Measurements from ENCODE around the gene C11orf86. TPM values are rescaled to one million over a fixed set of nuclear protein-coding genes. Genes with fewer than 3 reads are reported as not detected.

Gene C11orf86
- total RNA-seq, 1 experiment from 2014 or later = 0.25 TPM

DNA sequence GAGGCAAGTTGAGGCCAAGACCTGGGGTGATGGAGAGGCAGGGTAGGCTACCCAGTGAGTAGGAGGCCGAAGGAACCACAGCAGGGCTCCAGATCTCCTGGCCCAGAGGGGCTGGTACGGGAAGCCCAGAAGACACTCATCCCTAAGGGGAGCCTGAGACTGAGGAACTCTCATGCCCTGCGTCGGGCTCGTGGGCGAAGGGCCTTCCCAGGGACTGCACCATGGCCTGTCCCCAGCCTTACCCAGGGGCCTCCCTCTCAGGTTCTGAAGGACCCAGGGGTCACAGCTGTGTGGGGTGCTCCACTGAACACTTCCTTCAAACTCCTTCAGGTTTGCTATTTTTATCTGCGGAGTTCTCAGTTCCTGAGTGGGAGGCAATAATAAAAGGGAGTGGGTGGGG is 32.0 kb downstream of the C11orf86 start (continued):
- TF ChIP-seq, protein P1, sequence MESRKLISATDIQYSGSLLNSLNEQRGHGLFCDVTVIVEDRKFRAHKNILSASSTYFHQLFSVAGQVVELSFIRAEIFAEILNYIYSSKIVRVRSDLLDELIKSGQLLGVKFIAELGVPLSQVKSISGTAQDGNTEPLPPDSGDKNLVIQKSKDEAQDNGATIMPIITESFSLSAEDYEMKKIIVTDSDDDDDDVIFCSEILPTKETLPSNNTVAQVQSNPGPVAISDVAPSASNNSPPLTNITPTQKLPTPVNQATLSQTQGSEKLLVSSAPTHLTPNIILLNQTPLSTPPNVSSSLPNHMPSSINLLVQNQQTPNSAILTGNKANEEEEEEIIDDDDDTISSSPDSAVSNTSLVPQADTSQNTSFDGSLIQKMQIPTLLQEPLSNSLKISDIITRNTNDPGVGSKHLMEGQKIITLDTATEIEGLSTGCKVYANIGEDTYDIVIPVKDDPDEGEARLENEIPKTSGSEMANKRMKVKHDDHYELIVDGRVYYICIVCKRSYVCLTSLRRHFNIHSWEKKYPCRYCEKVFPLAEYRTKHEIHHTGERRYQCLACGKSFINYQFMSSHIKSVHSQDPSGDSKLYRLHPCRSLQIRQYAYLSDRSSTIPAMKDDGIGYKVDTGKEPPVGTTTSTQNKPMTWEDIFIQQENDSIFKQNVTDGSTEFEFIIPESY (IDR thresholded peaks at IDR 0.05; ENCODE audit: extremely low read depth, insufficient replicate concordance, low read length) = no peak
- TF ChIP-seq EGR1 (IDR thresholded peaks at IDR 0.05; ENCODE audit: low read depth) (no peak), ZFX (IDR thresholded peaks at IDR 0.05) (no peak), SRF (IDR thresholded peaks at IDR 0.05; ENCODE audit: low read depth) (no peak)

DNA sequence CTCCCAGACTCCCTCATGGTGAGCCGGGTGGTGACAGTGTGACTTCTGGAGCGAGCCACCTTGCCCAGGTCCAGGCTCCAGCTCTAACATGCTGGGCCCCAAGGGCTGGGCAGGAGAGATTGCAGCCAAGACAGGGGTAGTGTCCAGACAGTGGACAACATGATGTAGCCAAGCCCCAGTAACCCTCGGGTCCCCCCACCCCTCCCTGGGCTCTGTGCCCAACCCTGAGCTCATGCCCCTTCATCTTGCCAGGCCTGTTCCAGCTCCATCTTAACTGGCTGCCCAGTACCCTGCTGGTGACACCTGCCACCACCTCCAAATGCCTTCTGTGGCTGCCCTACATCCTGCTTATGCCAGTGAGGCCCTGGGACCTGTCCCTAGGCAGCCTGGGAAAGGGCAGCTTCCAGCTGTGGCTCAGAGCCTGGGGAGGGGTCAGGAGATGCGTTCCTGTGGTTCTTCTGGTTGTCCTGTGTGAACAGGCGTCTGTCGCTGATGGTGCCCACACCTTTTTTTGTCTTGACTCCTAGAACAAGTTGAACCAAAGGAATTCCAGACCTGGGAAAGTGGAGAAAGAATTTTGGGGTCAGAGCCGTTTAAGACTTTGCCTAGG is 35.3 kb downstream of the C11orf86 start:
- ChIA-PET RAD21 (ENCODE audit: low non-redundant PET in 1 of 2, low total read pairs in 2 of 2, uncharacterized antibody in 2 of 2, unreplicated experiment in 2 of 2) (no interaction called here), CTCF (interaction anchor here (1.0 kb wide), 1 partner anchor 11 kb away, joined by 3 read pairs; no protein-coding TSS in a partner anchor), POLR2A (no interaction called here)
- Histone ChIP-seq H4K20me1 (ENCODE audit: insufficient read depth) (no peaks in the 10 kb centered on the region), H3K9me3 (ENCODE audit: control insufficient read depth in 1 of 2, insufficient read depth in 1 of 2, low read depth in 1 of 2, low read length in 2 of 2) (no peaks in the 10 kb centered on the region), H3K4me2 (ENCODE audit: low read length) (no peak overlapping the region), H3K4me1 (ENCODE audit: control insufficient read depth in 1 of 2, insufficient read depth in 2 of 2, low read length in 2 of 2) (peaks cover 5 to 13% of the 10 kb centered on the region in 2 experiments; a peak in 3 of 4 replicates), H3K9me2 (ENCODE audit: insufficient read depth) (no peaks in the 10 kb centered on the region), H2AFZ (ENCODE audit: low read depth, low read length, poor library complexity, severe bottlenecking) (no peak overlapping the region), H3K9ac (ENCODE audit: low read length) (no peak overlapping the region), H3K79me2 (ENCODE audit: insufficient read depth, low read length) (no peaks in the 10 kb centered on the region), H3K27me3 (ENCODE audit: insufficient read depth, low read length) (no peaks in the 10 kb centered on the region), H3K27ac (ENCODE audit: low read depth, low read length) (no peak overlapping the region), H3K4me3 (replicated peaks in 1 of 2; ENCODE audit: low read depth in 1 of 2, low read length in 2 of 2) (no peak overlapping the region), H3K36me3 (ENCODE audit: control insufficient read depth in 1 of 2, insufficient read depth in 2 of 2, low read length in 2 of 2) (no peaks in the 10 kb centered on the region)
- DNase-seq (ENCODE audit: low read depth, low spot score) (no peak), ATAC-seq (no peak)
- intact Hi-C loops (cut with micrococcal nuclease) = no loop called here
- no TSS peak for BruUV-seq (replicated peaks)
- TF ChIP-seq YY1 (IDR thresholded peaks at IDR 0.05; ENCODE audit: extremely low read depth, insufficient replicate concordance, low read depth, low read length) = no peak
- TF ChIP-seq ZNF274 (IDR thresholded peaks at IDR 0.05; ENCODE audit: low read depth, low read length) = no peak
- TF ChIP-seq FOSL1 (IDR thresholded peaks at IDR 0.05; ENCODE audit: low read depth) = no peak
- TF ChIP-seq SP1 (IDR thresholded peaks at IDR 0.05; ENCODE audit: low read depth) = no peak
- no peak for TF ChIP-seq EZH2phosphoT487 (IDR thresholded peaks at IDR 0.05; ENCODE audit: borderline replicate concordance)
- no peak for TF ChIP-seq TCF7L2 (IDR thresholded peaks at IDR 0.05; ENCODE audit: borderline replicate concordance, extremely low read depth, insufficient read depth, insufficient read length)
- TF ChIP-seq POLR2AphosphoS5 (IDR thresholded peaks at IDR 0.05; ENCODE audit: low read depth, low read length) = no peak
- no peak for TF ChIP-seq ZFX (IDR thresholded peaks at IDR 0.05)
